H7 (cell line): Measurements from ENCODE around the gene DOCK6. TPM values are rescaled to one million over a fixed set of nuclear protein-coding genes. Genes with fewer than 3 reads are reported as not detected.
A peak's percentile ranks its signal among the peaks of the same experiment; 100 is the strongest.
"Not testable (repeated sequence)": the region's sequence is repeated elsewhere in the genome, so short reads cannot be mapped to it uniquely, and the experiment has no call there.

ENCODE experiments used
- DNase-seq: peaks from one replicate; pipeline ENCODE4 v3.0.0; 2012
- H3K27me3 ChIP-seq: 2 replicates; pipeline ENCODE4 v1.6.0; 2011; ENCODE audit warnings: mild to moderate bottlenecking, low read length; ENCODE audit not compliant: control insufficient read depth, insufficient read depth
- H3K36me3 ChIP-seq: replicated peaks from 2 replicates; pipeline ENCODE4 v1.5.1; 2011; ENCODE audit warnings: low read length; ENCODE audit not compliant: control insufficient read depth, insufficient read depth
- H3K4me3 ChIP-seq: 2 replicates; pipeline ENCODE4 v1.5.1; 2011; ENCODE audit warnings: low read depth, mild to moderate bottlenecking, control low read depth, low read length, moderate library complexity; ENCODE audit not compliant: insufficient read depth
- total RNA-seq: library from RNA; depleted of rRNA; stranded (reverse); fragments of >200 nt; shearing (Covaris generic); gene quantifications from 2 replicates; pipeline ENCODE4 v1.2.3, GENCODE V29; 2014

DOCK6 gene
- total RNA-seq, 1 experiment from 2014 or later = 26.9 TPM

DNA sequence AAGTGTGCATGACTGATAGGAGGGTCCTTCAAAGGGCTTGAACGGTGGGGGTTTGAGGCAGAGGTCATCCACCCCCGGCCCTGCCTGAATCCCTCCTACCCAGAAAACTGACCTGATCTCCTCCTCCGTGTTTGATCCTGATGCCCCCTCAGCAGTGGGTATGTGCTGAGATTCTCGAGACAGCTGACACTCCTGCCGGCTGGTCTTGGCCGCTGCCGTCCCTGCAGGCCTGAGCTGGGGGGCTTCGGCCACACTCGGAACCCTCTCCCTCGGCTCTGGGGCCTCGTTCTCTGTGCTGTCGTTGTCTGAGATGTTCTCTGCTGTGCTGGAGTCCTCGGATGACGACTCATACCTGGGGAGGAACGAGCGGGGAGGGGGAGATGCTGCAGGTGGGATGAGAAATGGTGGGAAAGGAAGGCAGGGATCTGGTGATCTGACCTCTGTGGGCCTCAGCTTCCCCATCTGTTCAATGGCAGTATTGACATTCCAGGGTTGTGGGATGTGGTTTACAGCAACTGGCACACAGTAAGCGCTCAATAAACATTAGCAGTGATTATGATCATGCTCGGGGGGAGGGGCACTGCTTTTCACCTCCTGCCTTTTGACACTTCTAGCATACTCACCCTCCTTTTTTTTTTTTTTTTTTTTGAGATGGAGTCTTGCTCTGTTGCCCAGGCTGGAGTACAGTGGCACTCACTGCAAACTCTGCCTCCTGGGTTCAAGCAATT is 85.7 kb downstream of the DOCK6 start:
- Histone ChIP-seq H3K4me3 (no peak overlapping the region), H3K27me3 (no peaks in the 10 kb centered on the region), H3K36me3 (peaks cover 13% of the 10 kb centered on the region)
- DNase-seq = peak; percentile 33

- H3K4me3 ChIP-seq = no peak overlapping the region
- DNase-seq = no peak
- no peaks in the 10 kb centered on the region for H3K27me3 ChIP-seq
- peaks cover 13% of the 10 kb centered on the region for H3K36me3 ChIP-seq
These were observed 86.4 kb downstream of the DOCK6 start for GRCh38 chr19:11175920-11176319.

- Histone ChIP-seq H3K36me3 (peaks cover 13% of the 10 kb centered on the region), H3K4me3 (no peak overlapping the region), H3K27me3 (no peaks in the 10 kb centered on the region)
- DNase-seq = peak; percentile 35
These were observed 88.0 kb downstream of the DOCK6 start for GRCh38 chr19:11174336-11174735.

- Histone ChIP-seq H3K27me3 (no peaks in the 10 kb centered on the region), H3K4me3 (no peak overlapping the region), H3K36me3 (peaks cover 14% of the 10 kb centered on the region)
- DNase-seq = no peak
These were observed 88.7 kb downstream of the DOCK6 start for GRCh38 chr19:11173516-11174155.

- DNase-seq = no peak
- H3K36me3 ChIP-seq = peaks cover 15% of the 10 kb centered on the region
- H3K4me3 ChIP-seq = no peak overlapping the region
- H3K27me3 ChIP-seq = no peaks in the 10 kb centered on the region
These were observed 89.7 kb downstream of the DOCK6 start for GRCh38 chr19:11172576-11172975.

DNA sequence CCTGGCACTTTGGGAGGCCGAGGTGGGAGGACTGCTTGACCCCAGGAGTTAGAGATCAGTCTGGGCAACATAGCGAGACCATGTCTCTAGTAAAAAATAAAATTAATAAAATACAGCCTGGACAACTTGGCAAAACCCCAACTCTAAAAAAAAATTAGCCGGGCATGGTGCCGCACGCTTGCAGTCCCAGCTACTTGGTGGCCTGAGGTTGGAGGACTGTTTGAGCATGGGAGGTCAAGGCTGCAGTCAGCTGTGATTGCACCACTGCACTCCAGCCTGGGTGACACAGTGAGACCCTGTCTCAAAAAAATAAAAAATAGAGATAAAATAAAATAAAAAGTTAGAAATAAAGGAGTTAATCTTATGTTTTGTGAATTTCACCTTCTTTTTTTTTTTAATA is 91.2 kb downstream of the DOCK6 start:
- Histone ChIP-seq H3K36me3 (peaks cover 15% of the 10 kb centered on the region), H3K4me3 (no peak overlapping the region), H3K27me3 (no peaks in the 10 kb centered on the region)
- DNase-seq = no peak

- no peak overlapping the region for H3K4me3 ChIP-seq
- no peaks in the 10 kb centered on the region for H3K27me3 ChIP-seq
- peaks cover 13% of the 10 kb centered on the region for H3K36me3 ChIP-seq
- no peak for DNase-seq
These were observed 92.2 kb downstream of the DOCK6 start for GRCh38 chr19:11169896-11170678.

GRCh38 chr19:11168568-11168967 is 93.8 kb downstream of the DOCK6 start:
- Histone ChIP-seq H3K36me3 (peaks cover 6% of the 10 kb centered on the region), H3K4me3 (no peak overlapping the region)
- DNase-seq = no peak

DNA sequence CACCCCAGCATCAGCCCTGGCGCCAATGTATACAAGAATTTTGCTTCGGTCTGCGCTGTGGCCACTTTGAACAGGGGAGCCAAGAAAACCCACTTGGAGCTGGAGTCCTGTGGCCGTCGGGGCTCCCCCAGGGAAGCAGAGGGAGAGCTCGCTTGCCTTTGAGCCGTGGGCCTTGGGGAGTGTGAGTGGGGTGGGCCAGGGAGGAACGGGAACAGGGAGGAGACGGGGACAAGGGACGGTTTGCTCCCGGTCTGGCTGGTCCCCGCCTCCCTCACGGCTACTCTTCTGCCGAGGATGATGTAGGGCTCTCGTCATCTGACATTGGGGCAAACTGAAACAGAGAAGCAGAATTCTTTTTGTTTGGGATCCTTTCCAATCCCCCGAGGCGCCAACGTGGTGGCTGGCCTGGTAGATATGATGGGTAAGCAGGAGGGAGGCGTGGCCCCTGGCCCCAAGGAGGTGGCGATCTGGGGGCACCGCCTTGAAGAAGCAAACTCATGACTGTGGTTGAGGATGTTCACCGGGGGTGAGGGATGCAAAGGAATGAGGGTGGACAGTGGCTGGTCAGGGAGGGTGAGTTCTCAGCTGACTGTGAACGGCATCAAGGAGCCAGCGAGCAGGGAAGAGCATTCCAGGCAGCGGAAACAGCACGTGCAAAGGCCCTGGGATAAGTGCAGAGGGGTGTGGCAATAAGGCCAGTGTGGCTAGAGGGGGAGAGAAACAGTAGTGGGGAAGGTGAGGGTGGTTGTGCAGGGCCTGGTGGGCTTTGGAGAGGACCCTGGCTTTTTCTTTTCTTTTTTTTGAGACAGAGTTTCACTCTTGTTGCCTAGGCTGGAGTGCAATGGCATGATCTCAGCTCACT is 95.8 kb downstream of the DOCK6 start:
- no peak for DNase-seq

More at GRCh38 chr19:11168568-11168967, 93.8 kb downstream of the DOCK6 start:
- no peaks in the 10 kb centered on the region for H3K27me3 ChIP-seq

GRCh38 chr19:11165486-11166030 is 96.8 kb downstream of the DOCK6 start:
- H3K27me3 ChIP-seq = no peaks in the 10 kb centered on the region
- DNase-seq = no peak
- no peak overlapping the region for H3K4me3 ChIP-seq
- H3K36me3 ChIP-seq = peaks cover 4% of the 10 kb centered on the region

More for the DNA sequence above, 95.8 kb downstream of the DOCK6 start:
- H3K36me3 ChIP-seq = peaks cover 4% of the 10 kb centered on the region
- no peaks in the 10 kb centered on the region for H3K27me3 ChIP-seq
- H3K4me3 ChIP-seq = no peak overlapping the region

DNA sequence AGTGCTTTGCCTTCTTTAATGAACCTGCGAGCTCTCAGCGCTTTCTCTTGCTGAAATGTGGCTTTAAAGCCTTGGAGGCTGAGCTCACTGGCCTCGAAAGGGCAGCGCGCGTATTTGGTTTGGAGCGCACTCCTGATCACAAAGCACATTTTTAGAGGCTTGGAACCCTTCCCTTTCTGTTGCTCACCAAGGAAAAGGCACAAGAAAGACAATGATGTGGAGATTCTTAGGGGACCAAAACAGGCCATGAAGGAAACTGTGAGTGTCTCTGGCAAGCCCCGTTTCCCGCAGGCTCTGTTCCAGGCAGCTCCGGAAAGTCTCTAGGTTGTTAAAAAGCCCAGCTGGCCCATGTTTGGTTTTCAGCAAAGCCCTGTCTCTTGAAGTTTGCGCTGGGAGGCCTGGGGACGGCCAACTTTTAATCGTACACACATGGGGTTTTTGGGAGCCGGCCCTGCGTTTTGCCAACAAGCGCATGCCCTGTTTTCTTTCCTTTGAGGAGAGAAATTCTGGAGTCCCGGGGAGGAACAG is 97.4 kb downstream of the DOCK6 start:
- Histone ChIP-seq H3K4me3 (no peak overlapping the region), H3K36me3 (peaks cover 4% of the 10 kb centered on the region), H3K27me3 (no peaks in the 10 kb centered on the region)
- DNase-seq = no peak

GRCh38 chr19:11164296-11164695 is 98.0 kb downstream of the DOCK6 start:
- H3K36me3 ChIP-seq = peaks cover 4% of the 10 kb centered on the region
- no peak for DNase-seq
- no peak overlapping the region for H3K4me3 ChIP-seq
- no peaks in the 10 kb centered on the region for H3K27me3 ChIP-seq

DNA sequence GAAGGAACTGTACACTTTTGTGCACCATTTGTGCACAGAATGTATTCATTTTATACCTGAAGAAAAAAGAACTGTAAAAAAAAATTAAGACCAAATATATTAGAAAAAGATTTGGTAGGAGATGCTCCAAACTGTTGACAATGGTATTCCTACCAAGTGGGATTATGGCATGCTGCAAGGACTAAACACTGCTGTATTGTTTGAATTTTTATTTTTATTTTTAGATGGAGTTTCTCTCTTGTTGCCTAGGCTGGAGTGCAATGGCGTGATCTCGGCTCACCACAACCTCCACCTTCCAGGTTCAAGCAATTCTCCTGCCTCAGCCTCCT is 101.9 kb downstream of the DOCK6 start:
- H3K27me3 ChIP-seq, DNase-seq, H3K4me3 ChIP-seq, H3K36me3 ChIP-seq: not testable (repeated sequence)
